Brain pericyte (primary cell): ENCODE data around the gene GLIS1.

Source experiments
- DNase-seq: peaks from one replicate; pipeline ENCODE4 v3.0.0-alpha.2; 2012; ENCODE audit warnings: low read depth, low spot score

GLIS1 gene

DNA sequence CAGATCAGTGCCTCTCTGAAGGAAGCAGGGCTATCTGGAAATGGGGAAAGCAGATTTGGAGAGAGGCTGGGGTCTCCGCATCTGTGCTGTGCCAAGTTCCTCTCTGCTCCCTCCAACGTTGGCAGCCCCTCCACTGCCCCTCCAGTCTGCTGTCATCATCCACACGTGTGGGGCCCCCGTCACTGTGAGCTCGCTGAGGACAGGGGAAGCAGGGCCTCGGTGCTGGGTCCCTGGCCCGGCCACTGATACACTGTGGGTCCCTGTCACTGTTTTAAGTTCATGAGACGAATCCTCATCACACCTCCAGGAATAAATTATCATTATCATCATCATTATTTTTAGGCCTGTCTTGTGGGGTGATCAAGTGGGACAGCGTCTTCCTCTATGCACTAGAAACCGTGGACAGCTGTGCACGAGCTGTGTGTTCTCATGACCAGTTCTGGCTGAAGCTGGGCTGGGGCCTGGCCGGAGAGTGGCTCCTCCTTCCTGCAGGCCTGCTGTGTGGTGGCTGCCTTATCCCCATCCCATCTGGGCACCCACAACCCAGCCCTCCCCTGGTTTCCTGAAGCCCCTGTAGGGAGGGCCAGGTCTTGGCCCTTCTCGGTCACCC lies 227.5 kb downstream of the GLIS1 start:
- DNase-seq, result no peak

DNA sequence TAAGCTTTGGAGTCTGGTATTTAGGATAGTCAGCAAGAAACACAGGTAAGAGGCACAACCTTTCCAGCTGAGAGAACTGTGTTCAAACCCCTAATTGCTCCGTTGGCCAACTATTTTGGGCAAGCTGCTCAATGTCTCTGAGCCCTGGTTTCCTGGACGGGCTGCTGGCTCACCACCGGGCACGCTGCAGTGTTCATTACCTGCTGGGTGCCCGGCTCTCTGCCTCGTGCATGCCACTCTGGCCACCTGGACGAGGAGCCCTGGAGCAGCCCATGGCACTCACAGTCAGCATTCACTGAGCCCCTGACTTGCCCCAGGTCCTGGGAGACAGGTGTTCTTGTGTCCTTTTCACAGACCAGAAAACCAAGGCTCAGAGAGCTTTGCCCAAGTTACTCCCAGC lies 228.7 kb downstream of the GLIS1 start:
- DNase-seq, result no peak

- no peak for DNase-seq
Measured at GRCh38 chr1:53509775-53510174, 229.2 kb downstream of the GLIS1 start.

DNA sequence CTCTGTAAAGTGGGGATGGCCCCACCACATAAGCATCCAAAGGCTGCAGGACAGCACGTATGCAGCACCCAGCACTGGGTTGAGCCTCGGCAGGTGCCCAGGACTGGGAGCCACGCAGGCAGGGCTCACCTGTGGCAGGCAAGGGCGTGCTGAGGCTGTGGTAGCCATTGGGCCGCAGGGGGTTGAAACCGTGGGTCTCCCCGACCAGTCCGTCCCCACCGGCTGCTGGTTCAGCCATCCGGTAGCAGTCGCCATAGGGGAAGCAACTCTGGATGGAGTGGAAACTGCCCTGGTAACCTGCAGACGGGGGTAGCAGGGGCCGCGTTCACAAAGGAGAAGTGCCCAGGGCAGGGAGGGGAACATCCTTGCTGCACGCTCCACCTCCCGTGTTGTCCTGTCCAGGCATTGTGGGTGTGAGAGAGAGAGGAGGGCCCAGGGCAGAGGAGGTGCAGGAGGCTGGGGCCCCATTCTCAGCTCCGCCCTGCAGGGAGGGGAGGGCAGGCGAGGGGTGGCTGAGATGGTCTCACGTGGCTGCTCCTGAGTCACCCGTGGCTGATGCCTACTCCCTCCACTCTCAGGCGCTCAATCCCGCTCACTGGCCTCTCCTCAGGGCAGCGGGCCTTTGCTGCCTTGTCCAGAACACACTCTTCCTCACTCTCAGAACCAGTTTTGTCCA lies 229.8 kb downstream of the GLIS1 start:
- DNase-seq, result no peak

GRCh38 chr1:53508056-53508990 lies 230.6 kb downstream of the GLIS1 start:
- no peak for DNase-seq

DNA sequence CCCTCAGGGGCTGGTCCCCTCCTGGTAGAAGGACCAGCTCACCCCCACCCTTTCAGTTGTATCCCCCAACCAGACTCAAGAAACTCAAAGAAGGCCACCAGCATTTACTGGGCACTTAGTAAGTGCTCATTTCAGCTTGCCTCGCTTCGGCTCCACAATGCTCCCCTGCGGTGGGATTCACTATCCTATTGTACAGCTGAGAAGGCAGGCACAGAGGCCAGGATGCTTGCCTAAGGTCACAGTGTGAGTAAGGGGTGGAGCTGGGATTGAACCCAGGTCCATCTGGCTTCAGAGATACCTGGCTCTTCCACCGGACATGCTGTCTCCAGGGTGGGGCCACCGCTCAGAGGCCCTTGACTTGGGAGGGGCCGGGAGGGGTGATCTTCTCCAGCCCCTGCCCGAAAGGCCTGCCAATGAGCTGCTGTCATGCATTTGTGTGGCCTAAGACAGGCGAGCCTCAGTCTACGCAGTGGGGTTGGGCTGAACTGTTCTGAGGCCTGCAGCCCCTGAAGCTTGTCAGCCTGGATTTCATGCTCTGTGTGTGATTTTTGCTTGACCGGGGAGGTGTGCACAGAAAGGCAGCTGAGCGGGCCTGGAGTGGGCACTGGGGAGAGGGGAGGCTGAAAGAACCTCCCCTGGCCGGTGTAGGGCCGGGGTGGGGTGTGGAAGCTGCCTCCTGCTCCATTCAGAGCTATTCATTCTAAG lies 231.7 kb downstream of the GLIS1 start:
- DNase-seq, result no peak

DNA sequence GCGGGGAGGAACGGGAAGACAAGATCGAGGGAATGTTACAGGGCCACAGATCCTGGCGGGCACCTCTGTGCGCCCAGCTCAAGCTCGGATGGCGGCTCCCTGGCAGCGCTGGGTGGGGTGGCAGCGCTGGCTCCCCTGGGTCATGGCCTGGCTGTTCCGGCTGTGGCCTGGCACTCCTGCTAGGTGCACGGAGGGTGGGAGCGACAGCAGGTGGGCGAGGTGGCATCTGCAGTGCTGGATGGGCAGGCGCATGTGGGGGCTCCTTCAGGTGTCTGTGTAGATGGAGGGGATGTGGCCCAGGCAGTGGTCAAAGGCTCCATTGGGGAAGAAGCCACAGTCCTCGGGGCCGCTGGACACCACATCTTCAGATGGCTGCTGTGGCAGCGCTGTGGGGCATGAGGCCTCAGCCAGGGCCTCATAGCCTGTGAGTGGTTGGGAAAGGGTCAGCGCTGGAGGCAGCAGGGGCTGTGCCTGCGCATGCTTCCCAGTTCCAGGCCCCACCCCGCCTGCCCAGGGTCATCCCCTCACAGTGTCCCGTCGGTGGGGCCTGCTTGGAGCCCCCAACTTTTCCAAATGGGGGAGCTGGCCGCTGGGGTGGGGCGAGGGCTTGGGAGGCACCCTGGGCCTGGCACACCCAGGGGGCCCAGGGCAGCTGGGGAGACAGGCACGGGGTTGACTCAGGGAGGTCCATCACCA lies 232.5 kb downstream of the GLIS1 start:
- no peak for DNase-seq

DNA sequence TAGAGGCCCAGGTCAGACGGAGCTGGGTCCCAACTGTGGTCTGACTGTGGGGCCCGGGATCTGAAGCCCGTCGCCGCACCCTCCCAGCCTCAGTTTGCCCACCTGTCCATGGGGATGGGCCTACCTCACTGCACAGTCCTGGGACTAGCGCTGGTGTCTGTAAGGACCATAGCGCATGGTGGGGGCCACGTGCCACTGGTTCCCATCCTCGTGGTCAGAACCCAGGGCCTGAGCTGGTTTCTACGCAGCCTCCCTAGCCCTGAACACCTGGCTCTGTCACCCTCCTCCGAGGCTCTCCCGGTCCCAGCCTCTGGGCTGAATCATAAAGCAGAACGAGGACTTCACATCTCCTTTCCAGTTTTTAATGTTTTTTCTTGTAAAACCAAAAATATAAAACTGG lies 233.1 kb downstream of the GLIS1 start:
- DNase-seq, result no peak

DNA sequence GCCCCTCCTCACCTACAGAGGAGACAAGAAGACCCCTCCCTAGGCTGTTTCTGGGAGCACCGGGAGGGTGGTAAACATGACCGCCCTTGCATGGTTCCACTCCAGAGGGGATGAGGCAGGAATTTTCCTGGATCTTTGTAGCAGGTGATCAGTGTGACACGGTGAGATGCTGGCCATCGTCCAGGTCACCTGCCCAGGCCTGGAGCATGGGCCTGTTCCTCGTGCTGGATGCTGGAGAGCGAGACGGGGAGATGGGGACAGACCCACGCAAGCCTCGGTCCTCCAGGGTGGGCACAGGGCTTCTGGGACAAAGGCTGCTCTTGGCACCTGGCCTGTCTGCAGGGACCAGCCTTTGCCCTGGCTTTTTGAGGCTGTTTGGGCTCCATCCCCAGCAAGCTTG lies 233.6 kb downstream of the GLIS1 start:
- no peak for DNase-seq

DNA sequence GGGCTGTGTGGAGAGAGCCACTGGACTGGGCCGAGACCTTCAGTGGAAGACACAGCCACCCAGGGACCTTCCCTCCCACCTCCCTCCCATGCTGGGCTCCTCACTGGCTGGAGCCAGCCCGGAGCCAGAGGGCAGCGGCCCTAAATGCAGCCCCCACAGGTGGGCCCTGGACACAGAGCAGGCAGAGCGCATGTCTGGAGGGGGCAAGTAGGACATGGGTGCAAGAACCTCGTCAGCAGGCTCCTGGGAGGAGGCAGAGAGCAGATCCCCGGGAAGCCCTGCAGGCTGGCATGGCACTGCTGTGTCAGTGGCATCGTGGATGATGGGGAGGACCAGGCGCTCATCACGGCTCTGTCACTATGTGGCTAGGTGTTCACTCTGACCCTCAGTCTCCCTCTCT lies 234.1 kb downstream of the GLIS1 start:
- DNase-seq, result no peak

GRCh38 chr1:53503433-53504217 lies 235.3 kb downstream of the GLIS1 start:
- DNase-seq, result no peak

GRCh38 chr1:53502641-53503432 lies 236.1 kb downstream of the GLIS1 start:
- no peak for DNase-seq

GRCh38 chr1:53501065-53502005 lies 237.6 kb downstream of the GLIS1 start:
- no peak for DNase-seq

- no peak for DNase-seq
Measured at GRCh38 chr1:53500204-53501064, 238.5 kb downstream of the GLIS1 start.

DNA sequence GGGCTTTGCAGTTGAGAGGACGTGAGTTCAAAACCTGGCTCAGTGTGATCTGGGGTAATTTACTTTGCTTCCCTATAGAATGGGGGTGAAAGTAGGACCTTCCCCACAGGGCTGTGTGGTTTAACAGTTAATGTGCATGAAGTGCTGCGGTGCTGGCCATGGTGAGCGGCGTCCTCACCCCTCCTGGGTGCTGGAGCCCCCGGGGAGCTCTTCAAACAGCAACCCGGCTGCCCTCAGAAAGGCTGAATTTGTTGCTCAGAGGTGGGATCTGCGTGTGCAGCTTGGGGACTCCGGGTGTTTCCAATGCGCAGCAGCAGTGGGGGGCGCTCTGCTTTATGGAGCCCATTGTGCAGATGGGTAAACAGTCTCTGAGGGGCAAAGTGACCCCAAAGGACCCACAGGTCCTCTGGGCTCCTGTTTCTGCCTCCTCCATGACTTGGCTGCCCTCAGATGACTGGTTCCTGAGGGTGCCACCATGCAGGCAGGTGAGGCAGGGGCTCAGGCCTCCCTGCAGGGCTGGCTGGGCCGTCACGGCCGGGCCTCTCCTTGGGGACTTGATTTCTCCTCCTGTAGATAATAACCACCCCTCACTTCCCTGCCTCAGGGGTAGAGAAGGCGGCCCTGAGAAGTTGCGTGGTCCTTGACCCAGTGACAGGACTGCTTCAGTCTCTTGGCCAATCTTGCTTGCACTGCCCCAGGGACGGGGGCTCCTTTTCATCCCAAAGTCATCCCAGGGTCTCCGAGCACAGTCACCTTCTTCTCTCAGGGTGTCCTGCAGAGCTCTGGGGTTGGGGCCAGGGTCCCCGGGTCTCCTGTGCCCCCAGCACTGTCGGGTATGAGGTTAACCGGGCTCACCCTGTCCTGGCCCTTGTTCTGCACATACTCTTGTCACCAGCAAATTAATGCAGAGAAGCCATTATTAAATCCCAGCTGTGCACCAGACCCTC lies 239.4 kb downstream of the GLIS1 start:
- no peak for DNase-seq

DNA sequence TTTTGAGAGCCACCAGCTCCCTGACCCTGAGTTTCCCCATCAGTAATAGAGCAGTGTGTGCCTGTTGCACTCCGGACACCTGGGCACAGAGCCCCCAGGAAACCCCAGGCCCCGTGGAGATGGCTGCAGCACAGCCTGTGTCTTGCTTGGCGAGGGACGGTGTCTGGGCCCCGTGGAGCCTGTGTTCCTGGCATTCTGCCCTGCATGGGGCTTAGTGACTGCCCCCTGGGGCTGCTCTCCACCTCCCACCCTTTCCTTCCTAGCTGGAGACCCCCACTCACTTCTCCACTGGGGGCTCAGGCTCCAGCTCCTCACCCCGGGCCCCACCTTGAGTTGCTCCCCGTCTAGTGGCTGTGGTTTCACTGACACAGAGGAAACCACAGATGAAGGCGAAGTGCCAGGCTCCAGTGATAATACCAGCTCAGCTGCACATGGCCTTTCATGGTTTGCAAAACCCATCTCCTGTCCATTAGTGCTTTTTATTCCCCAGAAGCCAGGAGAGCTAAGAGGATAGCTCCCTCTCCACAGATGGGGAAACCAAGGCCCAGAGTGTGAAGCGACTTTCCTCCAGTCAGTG lies 240.3 kb downstream of the GLIS1 start:
- DNase-seq, result no peak
